GM18873 (cell line): Measurements from ENCODE around the gene GRIA1.

ENCODE experiments used
- ATAC-seq: cut with Tn5 transposase; IDR thresholded peaks from one replicate; pipeline ENCODE4 v1.9.1; 2021; ENCODE audit warnings: mild to moderate bottlenecking, moderate library complexity, moderate number of reproducible peaks; ENCODE audit not compliant: unreplicated experiment, low FRiP score

GRIA1 gene

DNA sequence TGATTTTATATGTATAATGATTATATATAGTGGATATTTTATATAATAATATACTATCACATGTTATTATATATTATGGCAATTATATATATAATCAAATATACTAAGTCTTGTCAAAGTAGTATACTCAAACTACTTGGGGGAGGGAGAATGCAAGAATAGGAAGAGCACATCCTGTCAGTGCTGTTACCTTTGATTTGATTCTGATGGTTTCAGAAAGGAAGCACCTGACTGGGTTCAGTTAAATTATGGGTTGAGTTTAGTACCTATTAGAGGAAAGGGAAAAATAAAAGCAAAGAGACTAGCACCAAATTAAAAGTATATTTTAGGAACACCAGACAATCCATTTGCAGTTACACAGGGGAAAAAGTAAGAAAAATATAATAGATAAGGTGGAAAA lies 107.6 kb downstream of the GRIA1 start:
- peak; percentile 61 for ATAC-seq

GRCh38 chr5:153601377-153601776 lies 110.9 kb downstream of the GRIA1 start:
- ATAC-seq = peak; percentile 88

- ATAC-seq = no peak
These were observed 114.9 kb downstream of the GRIA1 start for GRCh38 chr5:153605386-153605785.

DNA sequence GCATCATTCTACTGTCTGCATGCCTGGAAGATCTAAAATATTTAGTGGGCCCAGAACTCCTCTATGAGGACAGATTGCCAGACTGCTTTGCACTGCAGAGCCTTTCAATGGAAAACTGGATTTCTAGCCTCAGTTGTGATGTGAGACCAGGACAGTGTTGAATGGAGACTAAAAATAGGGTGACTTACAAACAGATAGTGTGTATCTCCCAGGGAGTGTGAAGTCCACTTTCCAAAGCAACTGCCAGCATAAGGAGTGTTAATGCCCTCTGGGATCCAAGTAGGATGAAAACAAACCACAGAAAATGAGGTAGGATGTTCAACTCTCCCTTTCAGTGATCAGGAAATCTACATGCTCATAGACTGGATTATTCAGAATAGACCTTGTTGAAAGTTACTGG lies 119.5 kb downstream of the GRIA1 start:
- ATAC-seq = no peak

DNA sequence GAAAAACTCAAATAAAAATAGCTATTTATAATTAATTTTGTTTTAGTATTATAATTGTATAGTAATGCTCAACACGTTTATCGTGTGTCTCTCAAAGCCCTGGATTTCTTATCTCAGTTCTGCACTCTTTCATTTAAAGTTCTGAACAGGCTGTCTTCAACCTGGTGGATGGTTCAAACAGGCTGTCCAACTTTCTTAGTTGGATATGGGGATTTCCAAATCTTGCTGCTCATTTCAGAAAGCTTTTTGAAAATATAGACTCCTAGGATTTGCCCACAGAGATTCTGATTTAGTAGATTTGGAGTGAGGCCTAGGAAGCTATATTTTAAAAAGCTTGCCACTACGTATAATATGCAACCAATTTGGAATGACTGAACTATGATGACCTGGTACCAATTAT lies 120.3 kb downstream of the GRIA1 start:
- ATAC-seq = no peak

DNA sequence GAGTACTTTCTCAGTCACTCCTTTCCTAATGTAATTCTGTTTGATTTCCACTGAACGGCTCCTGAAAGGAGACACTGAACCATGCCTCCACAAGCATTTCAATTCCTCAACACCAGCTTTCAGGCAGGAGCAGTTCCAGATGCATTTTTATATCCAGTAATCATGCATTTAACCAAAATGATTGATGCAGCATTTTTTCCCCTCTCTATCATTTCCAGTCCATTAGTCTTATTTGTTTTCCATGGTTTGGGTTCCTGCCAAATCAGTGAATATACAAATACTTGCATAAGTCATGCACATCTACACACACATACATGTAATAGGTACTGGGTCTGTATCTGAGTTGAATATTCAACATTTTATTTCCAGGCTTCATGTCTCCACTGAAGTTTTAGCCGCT lies 122.7 kb downstream of the GRIA1 start:
- ATAC-seq = no peak

GRCh38 chr5:153613672-153614071 lies 123.2 kb downstream of the GRIA1 start:
- ATAC-seq = no peak

- ATAC-seq = no peak
These were observed 126.7 kb downstream of the GRIA1 start for GRCh38 chr5:153617190-153617589.

DNA sequence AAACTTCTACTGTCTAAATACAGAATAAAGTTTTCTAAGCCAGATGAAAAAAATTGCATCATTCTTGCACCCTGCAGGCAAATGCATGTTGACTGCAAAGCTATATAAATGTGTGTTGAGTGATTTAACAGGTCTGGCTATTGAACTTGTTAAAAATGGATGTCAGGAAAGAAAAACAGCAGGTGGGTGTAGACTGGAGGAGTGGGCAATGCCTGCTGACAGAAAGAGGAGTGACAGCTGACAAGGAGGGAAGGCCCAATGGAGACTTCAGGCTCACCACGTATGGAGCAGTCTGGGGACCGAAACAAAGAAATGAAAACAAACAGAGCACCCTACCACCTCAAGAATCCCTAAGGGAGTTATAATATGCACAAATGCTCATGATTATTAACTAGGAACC lies 127.8 kb downstream of the GRIA1 start:
- no peak for ATAC-seq

DNA sequence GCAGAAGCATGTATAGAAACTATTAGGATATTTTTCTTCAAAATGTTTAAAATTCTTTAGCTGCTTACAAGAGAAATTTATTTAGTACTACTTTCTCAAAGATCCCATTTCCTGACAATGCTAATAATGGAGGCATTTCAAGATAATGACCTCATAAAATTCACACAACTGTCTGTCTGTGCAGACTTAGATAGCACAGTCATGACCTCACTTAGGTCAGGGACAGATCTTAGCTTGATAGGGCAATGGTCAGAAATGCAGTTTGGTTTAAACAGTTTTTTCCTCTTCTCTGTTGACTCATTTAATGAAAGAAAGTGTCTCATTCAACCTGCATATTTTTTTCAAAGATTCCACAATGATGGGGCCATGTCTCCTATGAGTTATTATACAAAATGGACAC lies 128.4 kb downstream of the GRIA1 start:
- no peak for ATAC-seq

- ATAC-seq = no peak
These were observed 129.3 kb downstream of the GRIA1 start for GRCh38 chr5:153619771-153620170.

DNA sequence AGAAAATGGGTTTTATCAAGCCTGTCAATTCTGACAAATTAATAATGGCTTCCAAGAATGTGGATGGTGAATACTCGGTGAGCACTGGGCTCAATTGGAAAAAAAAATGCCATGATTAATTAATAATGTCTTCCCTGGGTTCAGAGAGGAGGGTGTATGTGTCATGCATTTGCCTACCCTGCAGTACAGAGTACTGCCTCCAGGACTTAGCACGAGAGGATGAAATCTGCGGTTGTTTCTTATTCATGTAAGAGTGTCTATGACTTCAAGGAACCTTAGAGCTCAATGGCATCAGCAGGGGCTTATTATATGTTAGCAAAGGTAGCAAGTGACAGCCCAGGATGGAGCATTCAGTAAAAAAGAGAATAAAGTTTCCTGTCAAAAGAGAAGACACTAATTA lies 132.7 kb downstream of the GRIA1 start:
- no peak for ATAC-seq

DNA sequence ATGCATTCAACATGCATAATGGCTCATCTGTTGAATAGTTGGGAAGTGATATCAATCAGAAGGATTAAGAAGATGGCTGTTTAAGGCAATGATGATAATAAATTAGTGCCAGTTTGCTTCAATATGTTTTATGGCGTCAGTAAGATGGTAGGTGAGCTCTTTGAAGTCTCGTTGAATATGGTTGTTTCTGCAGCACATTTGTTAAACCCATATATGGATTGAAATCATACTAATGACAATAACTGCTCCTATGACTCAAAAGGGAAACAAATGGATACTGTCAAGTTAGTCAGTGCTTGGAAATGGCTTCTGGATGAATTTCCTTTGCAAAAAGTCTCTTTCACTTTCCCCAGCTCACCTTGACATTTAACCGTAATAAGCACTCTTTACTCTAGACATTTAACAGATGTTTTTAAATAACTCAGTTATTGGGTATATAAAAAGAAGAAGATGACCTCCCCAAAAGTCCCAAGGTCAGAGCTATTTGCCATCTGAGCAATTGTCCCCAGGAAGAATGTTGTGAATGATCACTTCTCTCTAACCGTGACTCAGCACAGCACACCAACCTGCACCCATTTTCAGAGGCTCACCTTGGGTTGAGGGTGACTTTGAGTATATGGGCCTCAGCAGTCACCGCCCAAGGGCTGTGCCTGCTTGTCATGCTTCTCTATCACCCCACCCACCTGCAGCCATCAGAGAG lies 133.4 kb downstream of the GRIA1 start:
- no peak for ATAC-seq

DNA sequence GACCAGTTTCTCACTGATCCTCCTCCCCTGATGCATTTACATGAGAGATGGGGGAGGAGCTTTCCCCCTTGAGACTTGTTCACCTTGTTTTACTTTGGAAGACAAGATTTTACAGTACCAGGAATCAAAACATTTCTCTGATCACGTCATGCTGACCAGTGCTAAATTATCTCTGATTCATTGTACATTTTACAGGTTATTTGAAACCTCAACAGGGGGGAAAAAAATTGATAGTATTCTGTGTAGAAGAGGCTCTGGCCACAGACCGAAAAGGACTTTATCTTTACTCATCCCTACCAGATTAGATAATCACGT lies 133.9 kb downstream of the GRIA1 start:
- no peak for ATAC-seq

- ATAC-seq = no peak
These were observed 135.4 kb downstream of the GRIA1 start for GRCh38 chr5:153625826-153626354.

- ATAC-seq = no peak
These were observed 136.4 kb downstream of the GRIA1 start for GRCh38 chr5:153626836-153627235.

GRCh38 chr5:153629027-153629895 lies 138.8 kb downstream of the GRIA1 start:
- ATAC-seq = no peak

- ATAC-seq = no peak
These were observed 140.1 kb downstream of the GRIA1 start for GRCh38 chr5:153630546-153630945.

- no peak for ATAC-seq
These were observed 142.3 kb downstream of the GRIA1 start for GRCh38 chr5:153632748-153633290.

DNA sequence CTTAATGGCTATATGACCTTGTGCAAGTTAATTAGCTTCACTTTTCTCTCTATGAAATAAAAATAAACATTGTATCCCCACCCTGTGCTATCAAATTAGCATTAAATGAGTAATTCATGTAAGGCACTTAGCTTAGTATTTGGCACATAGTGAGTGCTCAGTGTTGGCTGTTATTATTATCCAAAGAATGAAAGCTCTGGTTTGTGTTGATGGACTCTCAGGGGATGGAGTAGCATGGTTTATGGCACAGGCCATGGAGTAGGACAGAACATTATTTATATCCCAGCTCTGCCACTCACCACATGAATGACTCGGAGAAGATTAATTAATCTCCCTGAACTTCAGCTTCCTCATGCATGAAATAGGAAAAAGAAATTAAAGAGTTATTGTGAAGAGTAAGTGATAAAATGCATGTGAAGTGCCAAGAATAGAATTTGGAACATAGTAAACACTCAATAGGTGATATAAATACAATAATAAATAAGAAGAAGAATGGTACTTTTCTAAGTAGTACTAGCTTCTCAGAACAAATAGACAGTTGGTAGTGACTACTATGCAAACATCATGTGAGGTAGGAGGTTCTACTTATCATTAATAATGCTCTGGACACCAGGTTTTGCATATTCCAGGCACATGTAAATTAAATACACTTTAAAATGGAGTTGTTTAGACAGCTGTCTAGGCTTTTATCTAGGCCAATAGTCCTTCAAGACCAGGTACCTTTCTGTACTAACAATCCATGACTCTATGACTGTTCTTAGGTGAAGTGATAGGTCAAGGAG lies 146.4 kb downstream of the GRIA1 start:
- ATAC-seq = no peak

- ATAC-seq = no peak
These were observed 149.8 kb downstream of the GRIA1 start for GRCh38 chr5:153640293-153640692.
